GM12801 (cell line): Measurements from ENCODE around the gene UNC5B.

ENCODE experiments used
- CTCF ChIP-seq: IDR thresholded peaks from one replicate; pipeline ENCODE4 v1.5.1; 2011; ENCODE audit warnings: control low read depth; ENCODE audit not compliant: insufficient read length; ENCODE audit errors: extremely low read depth

UNC5B gene

GRCh38 chr10:71344993-71345480 is 132.7 kb downstream of the UNC5B start:
- TF ChIP-seq CTCF: no peak

- TF ChIP-seq CTCF: no peak
Measured at GRCh38 chr10:71345694-71346093, 133.3 kb downstream of the UNC5B start.

GRCh38 chr10:71346731-71347130 is 134.4 kb downstream of the UNC5B start:
- TF ChIP-seq CTCF: no peak

GRCh38 chr10:71347587-71348395 is 135.4 kb downstream of the UNC5B start:
- no peak for TF ChIP-seq CTCF

GRCh38 chr10:71348850-71349249 is 136.5 kb downstream of the UNC5B start:
- no peak for TF ChIP-seq CTCF

- TF ChIP-seq CTCF: no peak
Measured at GRCh38 chr10:71349406-71349805, 137.0 kb downstream of the UNC5B start.

- TF ChIP-seq CTCF: no peak
Measured at GRCh38 chr10:71351087-71351486, 138.7 kb downstream of the UNC5B start.
